A549 (cell line): Measurements from ENCODE around the gene KCNH8. TPM values are rescaled to one million over a fixed set of nuclear protein-coding genes. Genes with fewer than 3 reads are reported as not detected.

ENCODE experiments used
- ATAC-seq, 2 experiments: fragments of 200-7000 bp in 1 of 2; fragments of >200 bp in 1 of 2; cut with Nextera tagmentation in 1 of 2; cut with Tn5 transposase in 1 of 2; 3 replicates each; pipeline versions ENCODE4 v1.8.0 to v1.9.1; 2018 to 2020; ENCODE audit warnings: mild to moderate bottlenecking in 1 of 2, moderate library complexity in 1 of 2
- CTCF ChIA-PET: fragments of 300-600 bp; sonication (Branson Sonifier 250); formaldehyde crosslinking; extraction: SDS; loops from one replicate; lab custom pipeline; 2021; ENCODE audit warnings: antibody characterized with exemption, inconsistent platforms; lab: Yijun Ruan, JAX
- POLR2A ChIA-PET: fragments of 350-600 bp; formaldehyde crosslinking; extraction: SDS; loops from one replicate; lab custom pipeline; 2021; ENCODE audit warnings: antibody characterized with exemption, inconsistent platforms; lab: Yijun Ruan, JAX
- DNase-seq, 2 experiments: peaks; one replicate each; pipeline versions ENCODE4 v3.0.0 to v3.0.0-alpha.2; 2011 to 2016; ENCODE audit warnings: low read depth in 1 of 2, low spot score in 1 of 2
- FAIRE-seq: peaks from 2 replicates; lab custom pipeline; 2011; peaks lifted over from hg19 to GRCh38; lab: Jason Lieb, UNC
- H3K27ac ChIP-seq, 2 experiments: fragments of >200 bp; sonication (Bioruptor Twin); formaldehyde crosslinking; 3 replicates each; pipeline ENCODE4 v1.5.1; 2016 to 2017
- H3K4me1 ChIP-seq: fragments of >200 bp; sonication (Bioruptor Twin); formaldehyde crosslinking; 3 replicates; pipeline ENCODE4 v1.6.1; 2016
- H3K4me2 ChIP-seq: fragments of >200 bp; sonication (Bioruptor Twin); formaldehyde crosslinking; 3 replicates; pipeline ENCODE4 v1.6.1; 2016
- H3K4me3 ChIP-seq: fragments of >200 bp; sonication (Bioruptor Twin); formaldehyde crosslinking; 3 replicates; pipeline ENCODE4 v1.5.1; 2016
- H3K9me3 ChIP-seq: fragments of >200 bp; sonication (Bioruptor Twin); formaldehyde crosslinking; 3 replicates; pipeline ENCODE4 v1.6.1; 2016
- ATOH8 ChIP-seq: fragments of 250-450 bp; sonication (Bioruptor Pico); IDR thresholded peaks from 2 replicates; pipeline ENCODE4 v1.5.0; 2020; ENCODE audit warnings: low read depth, mild to moderate bottlenecking, moderate library complexity
- BCL3 ChIP-seq: fragments of >200 bp; sonication (Bioruptor Twin); formaldehyde crosslinking; IDR thresholded peaks from 3 replicates; pipeline ENCODE4 v1.6.1; 2016
- BHLHE40 ChIP-seq: IDR thresholded peaks from 2 replicates; pipeline ENCODE4 v1.6.1; 2012; ENCODE audit warnings: low read depth, low read length, inconsistent platforms
- CBX2 ChIP-seq: fragments of 200-600 bp; sonication (generic); IDR thresholded peaks from 2 replicates; pipeline ENCODE4 v1.6.1; 2016; ENCODE audit warnings: low read depth, mild to moderate bottlenecking, borderline replicate concordance
- CHD4 ChIP-seq: fragments of 200-600 bp; sonication (generic); IDR thresholded peaks from 2 replicates; pipeline ENCODE4 v1.6.1; 2016; ENCODE audit warnings: antibody characterized with exemption, mild to moderate bottlenecking, borderline replicate concordance
- E2F6 ChIP-seq: IDR thresholded peaks from 2 replicates; pipeline ENCODE4 v1.6.1; 2012; ENCODE audit warnings: low read depth, borderline replicate concordance
- EHF ChIP-seq: fragments of 250-450 bp; sonication (Bioruptor Pico); IDR thresholded peaks from 2 replicates; pipeline ENCODE4 v1.5.0; 2020; ENCODE audit warnings: mild to moderate bottlenecking
- ELK1 ChIP-seq: fragments of 150-350 bp; IDR thresholded peaks from 2 replicates; pipeline ENCODE4 v1.6.1; 2014; ENCODE audit warnings: low read depth, mild to moderate bottlenecking, low read length
- EP300 ChIP-seq, 2 experiments: fragments of >200 bp; sonication (Bioruptor Twin); formaldehyde crosslinking; IDR thresholded peaks; 2 replicates in 1 of 2; 3 replicates in 1 of 2; pipeline ENCODE4 v1.6.1; 2016 to 2017
- FOSB ChIP-seq: fragments of 250-450 bp; sonication (Bioruptor Pico); IDR thresholded peaks from 2 replicates; pipeline ENCODE4 v1.5.0; 2020; ENCODE audit warnings: mild to moderate bottlenecking, moderate library complexity
- GATA3 ChIP-seq: IDR thresholded peaks from 2 replicates; pipeline ENCODE4 v1.6.1; 2012; ENCODE audit warnings: borderline replicate concordance
- HES2 ChIP-seq: fragments of >200 bp; sonication (Bioruptor Twin); formaldehyde crosslinking; IDR thresholded peaks from 2 replicates; pipeline ENCODE4 v1.6.1; 2016
- HMGXB4 ChIP-seq: fragments of 250-450 bp; sonication (Bioruptor Pico); IDR thresholded peaks from 2 replicates; pipeline ENCODE4 v1.5.0; 2021; ENCODE audit warnings: mild to moderate bottlenecking, moderate library complexity, borderline replicate concordance
- HOXB5 ChIP-seq: fragments of 250-450 bp; sonication (Bioruptor Pico); IDR thresholded peaks from 2 replicates; pipeline ENCODE4 v1.5.0; 2020; ENCODE audit warnings: mild to moderate bottlenecking, moderate library complexity
- JUN ChIP-seq, 2 experiments: fragments of >200 bp; sonication (Bioruptor Twin); formaldehyde crosslinking; IDR thresholded peaks; 2 replicates in 1 of 2; 3 replicates in 1 of 2; pipeline ENCODE4 v1.6.1; 2016 to 2017
- MAFK ChIP-seq: fragments of 450-650 bp; IDR thresholded peaks from 2 replicates; pipeline ENCODE4 v1.6.1; 2014; ENCODE audit not compliant: partially characterized antibody
- MAZ ChIP-seq: fragments of 150-350 bp; IDR thresholded peaks from 2 replicates; pipeline ENCODE4 v1.6.1; 2014; ENCODE audit warnings: antibody characterized with exemption, low read depth, low read length, borderline replicate concordance
- NPAS2 ChIP-seq: fragments of 250-450 bp; sonication (Bioruptor Pico); IDR thresholded peaks from 2 replicates; pipeline ENCODE4 v1.8.0; 2022; ENCODE audit warnings: mild to moderate bottlenecking, moderate library complexity, borderline replicate concordance
- POLR2A ChIP-seq: IDR thresholded peaks from 2 replicates; pipeline ENCODE4 v1.6.1; 2012; ENCODE audit warnings: mild to moderate bottlenecking, low read length
- RNF2 ChIP-seq: fragments of 200-600 bp; sonication (generic); IDR thresholded peaks from 2 replicates; pipeline ENCODE4 v1.6.1; 2016; ENCODE audit warnings: low read depth, mild to moderate bottlenecking, antibody characterized with exemption, moderate library complexity, borderline replicate concordance
- USF2 ChIP-seq: fragments of 450-650 bp; IDR thresholded peaks from 2 replicates; pipeline ENCODE4 v1.6.1; 2014; ENCODE audit warnings: antibody characterized with exemption
- ZSCAN20 ChIP-seq: fragments of 250-450 bp; sonication (Bioruptor Pico); IDR thresholded peaks from 2 replicates; pipeline ENCODE4 v1.8.0; 2022; ENCODE audit warnings: mild to moderate bottlenecking, moderate library complexity
- WGBS: methylation state at CpG from one replicate; pipeline ENCODE4 v1.1.6; 2017; ENCODE audit errors: missing lambda C conversion rate; 5-methylcytosine and 5-hydroxymethylcytosine counted together
- polyA plus RNA-seq, 4 experiments: library from polyadenylated mRNA; depleted of rRNA in 3 of 4; stranded (reverse); fragments of >200 nt; fragmentation: RNase III in 1 of 4; extraction: RNeasy Plus Mini Kit Qiagen cat#74134 plus additional on column Dnase treatment in 1 of 4; gene quantifications; 2 replicates in 3 of 4; 3 replicates in 1 of 4; pipeline ENCODE4 v1.2.3, GENCODE V29; 2011 to 2017

The KCNH8 gene
- polyA plus RNA-seq, 2 of the 4 experiments (the other 2 are of a cell fraction): 0.03 TPM; not detected in 1

- H3K9me3 ChIP-seq: no peaks in the 10 kb centered on the region
- no peaks in the 10 kb centered on the region for H3K4me1 ChIP-seq
- FAIRE-seq (no peak), DNase-seq (no peak), ATAC-seq (no peak)
- TF ChIP-seq ELK1 (no peak), JUN (IDR thresholded peaks at IDR 0.05) (no peak)
- ChIA-PET POLR2A (no interaction called here), CTCF (no interaction called here)
- H3K27ac ChIP-seq: no peak overlapping the region
- no peak overlapping the region for H3K4me2 ChIP-seq
- WGBS: 14% methylated on average over 4 of the region's 4 CpGs
- no peak overlapping the region for H3K4me3 ChIP-seq
These were observed 307.2 kb downstream of the KCNH8 start for GRCh38 chr3:19455546-19455945.

GRCh38 chr3:19456738-19457137 lies 308.4 kb downstream of the KCNH8 start:
- FAIRE-seq (no peak), DNase-seq (no peak), ATAC-seq (no peak)
- Histone ChIP-seq H3K4me2 (no peak overlapping the region), H3K4me1 (no peaks in the 10 kb centered on the region), H3K9me3 (no peaks in the 10 kb centered on the region), H3K4me3 (no peak overlapping the region), H3K27ac (no peak overlapping the region)
- POLR2A ChIA-PET: no interaction called here
- 0% methylated on average over 3 of the region's 3 CpGs for WGBS
- TF ChIP-seq RNF2 (no peak), HMGXB4 (CRISPR knock-in tag) (no peak), CBX2 (no peak), ZSCAN20 (CRISPR knock-in tag) (no peak), BHLHE40 (no peak), HOXB5 (no peak), POLR2A (no peak), ELK1 (no peak), MAZ (no peak)
- CTCF ChIA-PET: interaction anchor here (0.8 kb wide), 1 partner anchor 12 kb away, joined by 3 read pairs; no protein-coding TSS in a partner anchor

- WGBS: 5% methylated on average over 3 of the region's 3 CpGs
- Histone ChIP-seq H3K4me3 (no peak overlapping the region), H3K9me3 (no peaks in the 10 kb centered on the region), H3K4me2 (no peak overlapping the region), H3K27ac (no peak overlapping the region), H3K4me1 (no peaks in the 10 kb centered on the region)
- FAIRE-seq (no peak), ATAC-seq (no peak), DNase-seq (no peak)
- no peak for TF ChIP-seq CHD4
- no peak for TF ChIP-seq ATOH8 (CRISPR knock-in tag)
- TF ChIP-seq E2F6: no peak
- no peak for TF ChIP-seq EHF
- TF ChIP-seq HES2: no peak
- TF ChIP-seq MAFK: no peak
- TF ChIP-seq USF2: no peak
- TF ChIP-seq NPAS2 (CRISPR knock-in tag): no peak
- no peak for TF ChIP-seq CBX2
- TF ChIP-seq GATA3: no peak
- no peak for TF ChIP-seq BHLHE40
- TF ChIP-seq EP300 (IDR thresholded peaks at IDR 0.05): no peak
- TF ChIP-seq BCL3: no peak
- TF ChIP-seq FOSB (CRISPR knock-in tag): no peak
- CTCF ChIA-PET: no interaction called here
- POLR2A ChIA-PET: no interaction called here
These were observed 309.1 kb downstream of the KCNH8 start for GRCh38 chr3:19457449-19457848.
